Upper lobe of right lung (tissue), 1 donor: ENCODE measurements around the gene THBS2. TPM values are rescaled to one million over a fixed set of nuclear protein-coding genes. Genes with fewer than 3 reads are reported as not detected.

Source experiments
- ATAC-seq: fragments of 200-7000 bp; cut with Tn5 transposase; one replicate; pipeline ENCODE4 v1.9.1; 2020; ENCODE audit warnings: mild to moderate bottlenecking, moderate library complexity
- DNase-seq: peaks from one replicate; pipeline ENCODE4 v3.0.0-alpha.2; 2020
- H3K27ac ChIP-seq: fragments of 200-600 bp; one replicate; pipeline ENCODE4 v1.8.0; 2022
- H3K27me3 ChIP-seq: fragments of 200-600 bp; one replicate; pipeline ENCODE4 v1.8.0; 2022; ENCODE audit warnings: mild to moderate bottlenecking
- H3K36me3 ChIP-seq: fragments of 200-600 bp; one replicate; pipeline ENCODE4 v1.8.0; 2022
- H3K4me1 ChIP-seq: fragments of 200-600 bp; one replicate; pipeline ENCODE4 v1.8.0; 2022
- H3K4me3 ChIP-seq: fragments of 200-600 bp; one replicate; pipeline ENCODE4 v1.8.0; 2022; ENCODE audit warnings: mild to moderate bottlenecking
- H3K9me3 ChIP-seq: fragments of 200-600 bp; one replicate; pipeline ENCODE4 v1.8.0; 2022
- intact Hi-C: fragments of 100-400 bp; cut with DNase I; formaldehyde crosslinking; loops from one replicate; pipeline ENCODE4 v1.11.0; 2022
- total RNA-seq: library from RNA; stranded (reverse); fragmentation: NEBNext Ultra II Directional; extraction: Animal tissue kit (Norgen Biotek cat#: 25700); gene quantifications from one replicate; pipeline ENCODE4 v1.2.1, GENCODE V29; 2021
- TF ChIP-seq, protein P1 (sequence below): fragments of 200-600 bp; IDR thresholded peaks from one replicate; pipeline ENCODE4 v1.8.0; 2022; ENCODE audit warnings: antibody characterized with exemption
- donor health status: DM: no; HTN: yes; CAD: no; lungs with severe emphysema.

The THBS2 gene
- total RNA-seq, 1 donor from 2014 or later = 23.7 TPM

DNA sequence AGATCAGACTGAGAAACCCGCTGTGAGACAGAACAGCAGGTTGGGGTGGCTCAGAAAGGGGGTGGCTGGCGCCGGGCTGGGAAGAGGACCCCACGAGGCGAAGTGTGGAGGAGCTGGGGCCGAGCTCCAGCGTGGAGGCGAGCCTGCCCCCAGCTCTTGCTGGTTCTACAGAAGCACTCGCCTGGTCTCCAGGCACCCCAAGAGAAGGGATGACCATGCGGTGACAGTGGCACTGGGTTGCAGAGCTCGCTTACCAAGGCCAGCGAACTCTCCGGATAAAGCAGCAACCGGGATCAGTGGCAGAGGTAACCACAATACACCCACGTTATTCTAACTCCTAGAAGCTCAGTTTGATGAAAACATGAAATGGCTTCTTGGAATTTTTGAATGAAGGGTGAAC, 26.5 kb downstream of the THBS2 start:
- H3K27me3 ChIP-seq = no peaks in the 10 kb centered on the region
- intact Hi-C loops = no loop called here
- no peak overlapping the region for H3K27ac ChIP-seq
- ATAC-seq = no peak
- no peak for DNase-seq
- H3K9me3 ChIP-seq = no peaks in the 10 kb centered on the region
- H3K4me1 ChIP-seq = no peaks in the 10 kb centered on the region
- H3K4me3 ChIP-seq = no peak overlapping the region
- no peaks in the 10 kb centered on the region for H3K36me3 ChIP-seq
- TF ChIP-seq, protein P1, sequence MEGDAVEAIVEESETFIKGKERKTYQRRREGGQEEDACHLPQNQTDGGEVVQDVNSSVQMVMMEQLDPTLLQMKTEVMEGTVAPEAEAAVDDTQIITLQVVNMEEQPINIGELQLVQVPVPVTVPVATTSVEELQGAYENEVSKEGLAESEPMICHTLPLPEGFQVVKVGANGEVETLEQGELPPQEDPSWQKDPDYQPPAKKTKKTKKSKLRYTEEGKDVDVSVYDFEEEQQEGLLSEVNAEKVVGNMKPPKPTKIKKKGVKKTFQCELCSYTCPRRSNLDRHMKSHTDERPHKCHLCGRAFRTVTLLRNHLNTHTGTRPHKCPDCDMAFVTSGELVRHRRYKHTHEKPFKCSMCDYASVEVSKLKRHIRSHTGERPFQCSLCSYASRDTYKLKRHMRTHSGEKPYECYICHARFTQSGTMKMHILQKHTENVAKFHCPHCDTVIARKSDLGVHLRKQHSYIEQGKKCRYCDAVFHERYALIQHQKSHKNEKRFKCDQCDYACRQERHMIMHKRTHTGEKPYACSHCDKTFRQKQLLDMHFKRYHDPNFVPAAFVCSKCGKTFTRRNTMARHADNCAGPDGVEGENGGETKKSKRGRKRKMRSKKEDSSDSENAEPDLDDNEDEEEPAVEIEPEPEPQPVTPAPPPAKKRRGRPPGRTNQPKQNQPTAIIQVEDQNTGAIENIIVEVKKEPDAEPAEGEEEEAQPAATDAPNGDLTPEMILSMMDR = no peak

DNA sequence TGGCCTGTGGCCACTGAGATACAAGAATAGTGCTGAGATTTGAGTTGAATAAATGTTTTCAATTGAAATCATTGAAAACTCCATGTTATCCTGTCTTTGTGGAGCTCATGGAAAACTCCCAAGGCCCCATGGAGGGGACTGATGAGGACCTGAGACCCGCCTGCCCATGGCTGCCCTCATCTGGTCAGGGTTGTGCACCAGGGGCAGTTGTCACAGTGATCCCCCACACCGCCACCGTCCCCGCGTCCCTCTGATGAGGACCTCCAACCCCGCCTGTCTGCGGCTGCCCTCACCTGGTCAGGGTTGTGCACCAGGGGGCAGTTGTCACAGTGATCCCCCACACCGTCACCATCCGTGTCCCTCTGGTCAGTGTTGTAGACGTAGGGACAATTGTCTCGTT, 27.8 kb downstream of the THBS2 start:
- Histone ChIP-seq H3K4me3 (no peak overlapping the region), H3K4me1 (no peaks in the 10 kb centered on the region), H3K27me3 (no peaks in the 10 kb centered on the region), H3K36me3 (no peaks in the 10 kb centered on the region), H3K27ac (no peak overlapping the region), H3K9me3 (no peaks in the 10 kb centered on the region)
- no peak for DNase-seq
- intact Hi-C loops = no loop called here
- no peak for ATAC-seq
- TF ChIP-seq, protein P1 = no peak

DNA sequence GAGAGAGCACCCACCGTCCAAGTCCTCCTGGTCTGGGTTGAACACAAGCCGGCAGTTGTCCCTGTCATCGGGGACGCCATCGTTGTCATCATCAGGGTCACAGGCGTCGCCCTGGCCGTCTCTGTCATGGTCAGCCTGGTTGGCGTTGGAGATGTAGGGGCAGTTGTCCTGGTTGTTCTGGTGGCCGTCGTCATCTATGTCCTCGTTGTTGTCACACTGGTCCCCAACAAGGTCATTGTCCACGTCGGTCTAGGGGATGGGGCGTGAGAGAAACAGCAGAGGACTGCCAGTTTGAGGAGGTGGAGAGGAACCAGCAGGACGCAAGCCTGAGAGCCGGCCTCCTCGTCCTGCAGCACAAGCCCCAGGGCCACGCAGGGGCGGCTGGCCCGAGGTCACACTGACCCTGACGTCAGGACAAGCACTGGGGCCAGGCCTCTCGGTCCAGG, 28.5 kb downstream of the THBS2 start:
- TF ChIP-seq, protein P1 = no peak
- Histone ChIP-seq H3K4me1 (no peaks in the 10 kb centered on the region), H3K36me3 (no peaks in the 10 kb centered on the region), H3K27me3 (no peaks in the 10 kb centered on the region), H3K9me3 (no peaks in the 10 kb centered on the region), H3K27ac (no peak overlapping the region), H3K4me3 (no peak overlapping the region)
- intact Hi-C loops = no loop called here
- ATAC-seq (no peak), DNase-seq (no peak)

DNA sequence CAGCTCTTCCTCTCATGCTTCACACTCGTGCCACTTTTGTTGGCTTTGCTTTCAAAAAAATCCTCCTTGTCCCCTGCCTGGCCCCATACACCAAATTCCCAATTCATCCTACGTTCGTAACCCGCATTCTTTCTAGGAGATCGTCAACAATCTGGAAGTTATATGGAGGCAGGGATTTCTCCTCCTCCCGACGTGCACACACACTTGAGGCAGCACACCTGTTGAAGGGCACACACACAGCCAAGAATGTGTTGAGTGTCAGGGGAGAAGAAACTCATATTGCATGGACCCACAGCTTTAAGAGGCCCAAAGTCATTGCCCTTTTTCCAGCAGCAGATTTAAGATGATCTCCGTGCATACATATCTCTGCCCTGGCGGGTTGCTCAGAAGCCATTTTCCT, 28.9 kb downstream of the THBS2 start:
- no peaks in the 10 kb centered on the region for H3K36me3 ChIP-seq
- intact Hi-C loops = no loop called here
- H3K4me3 ChIP-seq = no peak overlapping the region
- no peak overlapping the region for H3K27ac ChIP-seq
- TF ChIP-seq, protein P1 = no peak
- ATAC-seq (no peak), DNase-seq (no peak)
- H3K4me1 ChIP-seq = no peaks in the 10 kb centered on the region
- H3K27me3 ChIP-seq = no peaks in the 10 kb centered on the region
- no peaks in the 10 kb centered on the region for H3K9me3 ChIP-seq

DNA sequence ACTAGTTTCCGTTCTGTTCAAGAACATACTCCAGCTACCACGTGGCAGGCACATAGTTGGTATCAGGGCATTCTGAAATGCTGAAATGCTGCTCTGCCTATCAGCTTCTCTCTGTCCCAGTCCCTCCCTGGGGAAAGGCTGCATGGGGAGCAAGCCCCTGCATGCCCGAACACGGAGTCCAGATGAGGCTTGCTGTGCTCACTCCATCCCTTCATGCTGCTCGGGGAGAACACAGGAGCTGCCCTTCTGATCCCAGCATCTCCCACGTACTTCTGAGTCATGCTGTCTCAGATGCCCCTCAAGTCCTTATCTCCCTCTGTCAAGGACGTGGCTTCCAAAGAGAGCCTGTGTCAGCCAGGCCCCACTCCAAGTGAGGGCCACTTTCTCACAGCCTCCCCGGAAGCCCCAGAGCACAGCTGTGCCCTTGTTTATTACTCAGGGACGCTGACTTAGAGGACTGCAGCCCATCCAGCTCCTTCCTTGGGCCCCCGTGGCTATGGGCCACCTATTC, 29.4 kb downstream of the THBS2 start:
- Histone ChIP-seq H3K9me3 (no peaks in the 10 kb centered on the region), H3K36me3 (no peaks in the 10 kb centered on the region), H3K27me3 (no peaks in the 10 kb centered on the region), H3K4me3 (no peak overlapping the region), H3K27ac (no peak overlapping the region), H3K4me1 (no peaks in the 10 kb centered on the region)
- DNase-seq (no peak), ATAC-seq (no peak)
- intact Hi-C loops = no loop called here
- TF ChIP-seq, protein P1 = no peak

DNA sequence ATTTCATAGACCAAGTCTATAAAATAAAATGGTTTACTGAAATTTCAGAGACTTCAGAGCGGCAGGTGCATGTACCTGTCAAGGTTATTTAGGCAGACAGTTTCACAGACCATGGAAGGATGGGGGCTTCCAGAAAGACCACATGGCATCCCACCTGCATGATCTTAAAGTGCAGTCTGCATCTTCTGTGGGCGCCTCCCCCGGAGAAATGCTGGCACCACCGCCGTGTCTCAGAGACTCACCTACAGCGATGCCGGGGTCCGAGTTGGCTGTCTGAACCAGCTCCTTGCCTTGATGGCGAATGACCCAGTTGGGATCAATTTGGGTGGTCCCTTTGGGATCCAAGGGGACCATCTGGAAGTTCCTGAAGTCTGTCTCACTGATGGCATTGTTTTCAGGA, 30.6 kb downstream of the THBS2 start:
- no peak for ATAC-seq
- no peak overlapping the region for H3K27ac ChIP-seq
- H3K4me3 ChIP-seq = no peak overlapping the region
- TF ChIP-seq, protein P1 = no peak
- H3K36me3 ChIP-seq = no peaks in the 10 kb centered on the region
- H3K9me3 ChIP-seq = no peaks in the 10 kb centered on the region
- no peak for DNase-seq
- intact Hi-C loops = no loop called here
- no peaks in the 10 kb centered on the region for H3K4me1 ChIP-seq
- no peaks in the 10 kb centered on the region for H3K27me3 ChIP-seq
